SW 1271 (cell line): ENCODE results near the gene PLAC1.

ENCODE experiments used
- DNase-seq, 2 experiments: peaks; one replicate each; lab custom pipeline; 2025; lab: John Stamatoyannopoulos, UW

PLAC1 gene

DNA sequence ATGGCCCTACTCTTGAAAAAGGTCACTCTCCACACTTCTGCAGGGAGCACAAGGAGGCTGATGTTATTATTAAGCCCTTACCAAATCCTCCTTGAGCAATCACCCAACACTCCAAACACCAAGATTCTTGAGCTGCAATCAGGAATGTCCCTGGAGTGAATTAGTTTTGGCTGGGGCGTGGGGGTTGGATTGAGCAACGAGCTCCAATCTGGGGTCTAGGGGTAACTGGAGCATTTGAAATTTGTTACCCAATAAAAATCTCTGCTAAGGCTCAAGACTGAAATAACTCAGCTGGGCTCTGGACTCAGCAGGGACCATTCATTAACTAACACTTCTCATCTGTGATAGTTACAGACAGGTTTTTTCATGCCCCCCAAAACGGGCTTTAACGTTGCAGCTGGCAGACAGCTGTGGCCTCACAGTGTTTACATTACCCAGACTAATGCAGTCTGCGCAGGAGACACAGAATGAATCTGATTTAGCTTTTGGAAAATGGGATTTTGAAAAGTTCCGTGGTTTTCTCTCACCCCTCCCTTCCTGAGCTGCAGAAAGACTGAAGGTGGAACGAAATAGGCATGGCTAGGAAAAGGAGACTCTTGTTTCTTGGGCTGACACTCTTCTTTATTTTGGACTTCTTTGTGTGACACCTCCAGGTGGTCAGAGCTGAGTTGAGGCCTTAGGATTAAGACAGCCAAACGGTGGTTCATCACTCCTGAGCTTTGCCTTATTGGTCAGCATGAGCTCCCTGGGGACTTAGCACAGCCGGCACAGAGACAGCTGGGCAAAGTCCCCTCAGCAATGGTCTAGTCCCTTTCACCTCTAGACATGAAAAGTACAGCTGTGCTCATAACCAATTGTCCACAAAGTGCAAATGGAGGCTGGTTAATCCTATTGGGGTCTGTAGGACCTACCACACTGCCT, 26.6 kb downstream of the PLAC1 start:
- no peak for DNase-seq

DNA sequence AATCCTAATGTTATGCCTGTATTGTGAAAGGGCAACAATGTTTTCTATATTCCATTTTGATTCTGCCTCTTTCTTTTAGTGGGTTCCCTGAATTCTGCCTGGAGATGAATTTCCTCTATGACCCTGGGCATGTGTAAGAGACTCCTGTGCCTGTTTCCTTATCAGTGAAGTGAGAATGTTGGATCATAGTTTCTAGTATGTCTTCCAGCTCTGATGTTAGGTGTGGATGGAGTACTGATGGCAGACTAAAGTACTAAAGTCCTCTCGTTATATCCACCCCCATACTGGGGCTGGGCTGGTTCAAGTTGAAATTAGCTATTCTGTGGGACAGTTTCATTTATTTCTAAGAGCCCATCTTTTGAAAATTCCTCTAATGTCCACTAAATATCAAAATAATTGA, 29.6 kb downstream of the PLAC1 start:
- DNase-seq, result no peak

DNA sequence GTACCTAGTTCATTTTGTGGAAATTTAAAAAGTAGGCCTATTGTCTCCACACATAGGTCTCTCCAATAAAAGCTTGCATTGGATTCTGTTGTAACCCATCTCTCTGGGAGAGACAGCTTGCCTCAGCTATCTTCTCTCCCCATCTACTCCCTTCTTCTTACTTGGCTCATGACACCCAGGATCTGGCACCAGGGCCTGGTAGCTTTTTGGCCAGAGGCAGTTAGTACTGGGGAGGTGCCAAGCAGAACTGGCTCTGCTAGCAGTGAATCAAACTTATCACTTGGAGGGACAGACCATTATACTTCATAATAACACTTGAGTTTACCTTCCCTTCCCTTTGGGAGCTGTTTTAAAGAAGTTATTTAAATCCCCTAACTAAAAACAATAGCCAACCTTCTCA, 31.8 kb downstream of the PLAC1 start:
- no peak for DNase-seq

DNA sequence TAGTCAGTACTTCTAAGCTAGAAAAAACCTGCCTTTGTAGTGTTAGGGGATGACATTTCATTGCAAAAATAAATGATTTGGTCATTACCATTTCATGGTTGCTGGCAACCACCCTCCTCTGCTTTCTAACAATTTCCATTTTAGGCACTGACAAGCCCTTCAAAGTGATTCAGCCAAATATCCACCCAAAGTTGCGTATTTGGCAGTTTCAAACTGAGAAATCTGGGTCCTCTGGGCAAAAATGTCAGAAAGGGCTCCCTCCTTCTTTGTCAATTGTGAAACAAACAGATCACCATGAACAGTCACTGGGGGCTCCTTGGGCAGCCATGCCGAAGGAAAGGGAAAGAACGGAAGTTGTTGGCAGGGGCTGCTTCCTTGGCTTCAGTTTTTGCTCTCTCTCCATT, 33.0 kb downstream of the PLAC1 start:
- no peak for DNase-seq

DNA sequence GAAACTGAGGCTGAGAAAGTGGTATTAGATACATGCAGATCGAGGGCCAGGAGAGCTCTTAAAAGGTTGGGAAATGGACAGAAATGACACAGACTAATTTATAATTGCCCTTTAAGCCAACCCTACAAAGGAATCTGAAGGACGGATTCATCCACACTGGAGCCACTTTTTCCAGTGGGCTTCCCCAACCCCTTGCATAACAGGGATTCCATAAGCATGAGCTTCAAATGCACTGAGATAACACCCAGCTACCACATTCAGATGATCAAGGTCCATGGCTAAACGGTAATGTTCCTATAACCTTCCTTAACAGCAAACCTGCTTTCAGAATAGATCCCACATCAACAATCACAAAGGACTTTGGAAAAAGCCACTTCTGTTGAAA, 34.2 kb downstream of the PLAC1 start:
- DNase-seq, result no peak

DNA sequence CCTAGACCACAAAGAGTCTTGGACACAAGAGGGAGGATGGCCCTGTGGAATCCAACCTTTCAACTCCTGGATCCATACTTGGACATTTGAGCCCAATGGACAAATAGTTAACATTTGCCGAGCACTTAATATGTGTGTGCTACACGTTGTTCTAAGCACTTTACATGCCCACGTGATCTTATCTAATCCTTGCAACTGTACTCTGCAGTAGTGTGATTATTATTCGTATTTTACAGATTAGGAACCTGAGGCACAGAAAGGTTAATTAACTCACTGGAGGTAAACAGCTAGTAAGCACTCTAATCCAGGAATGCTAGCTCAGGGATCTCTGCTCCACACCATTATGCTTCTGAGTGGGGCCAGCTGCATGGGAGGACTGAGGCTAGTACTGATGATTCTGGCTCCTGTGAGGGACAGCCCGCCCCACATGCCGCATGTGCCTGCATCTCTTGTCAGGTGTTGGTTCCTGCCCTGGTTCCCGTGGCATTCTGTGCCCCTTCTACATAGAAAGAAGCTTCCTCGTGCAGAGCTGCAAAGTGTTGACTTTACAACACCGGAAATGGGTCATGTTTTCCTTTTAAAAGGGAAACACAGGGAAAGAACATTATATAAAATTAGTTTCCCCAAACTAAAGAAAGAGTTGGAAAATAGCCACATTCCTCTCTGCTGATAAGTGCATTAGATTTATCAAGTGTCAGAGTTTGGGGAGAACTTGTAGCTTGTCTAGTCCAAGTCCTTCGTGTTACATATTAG, 34.8 kb downstream of the PLAC1 start:
- DNase-seq, result no peak

DNA sequence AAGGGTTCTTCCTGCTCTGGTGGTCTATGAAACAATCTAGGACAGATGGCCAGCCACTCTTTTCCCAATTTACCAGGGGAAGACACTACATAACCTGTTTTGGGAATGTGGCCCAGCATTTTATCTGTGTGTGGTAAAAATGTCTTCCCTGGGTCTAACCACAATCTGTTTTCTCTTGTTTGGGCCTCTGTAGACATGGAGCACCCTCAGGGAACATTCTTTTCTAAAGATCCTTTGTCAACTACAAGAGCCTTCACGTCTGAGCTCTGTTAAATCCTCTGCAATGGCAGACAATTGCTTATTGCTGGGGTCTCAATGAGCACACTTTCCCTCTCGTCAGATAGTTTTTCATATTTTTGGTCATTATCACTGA, 35.5 kb downstream of the PLAC1 start:
- no peak for DNase-seq

DNA sequence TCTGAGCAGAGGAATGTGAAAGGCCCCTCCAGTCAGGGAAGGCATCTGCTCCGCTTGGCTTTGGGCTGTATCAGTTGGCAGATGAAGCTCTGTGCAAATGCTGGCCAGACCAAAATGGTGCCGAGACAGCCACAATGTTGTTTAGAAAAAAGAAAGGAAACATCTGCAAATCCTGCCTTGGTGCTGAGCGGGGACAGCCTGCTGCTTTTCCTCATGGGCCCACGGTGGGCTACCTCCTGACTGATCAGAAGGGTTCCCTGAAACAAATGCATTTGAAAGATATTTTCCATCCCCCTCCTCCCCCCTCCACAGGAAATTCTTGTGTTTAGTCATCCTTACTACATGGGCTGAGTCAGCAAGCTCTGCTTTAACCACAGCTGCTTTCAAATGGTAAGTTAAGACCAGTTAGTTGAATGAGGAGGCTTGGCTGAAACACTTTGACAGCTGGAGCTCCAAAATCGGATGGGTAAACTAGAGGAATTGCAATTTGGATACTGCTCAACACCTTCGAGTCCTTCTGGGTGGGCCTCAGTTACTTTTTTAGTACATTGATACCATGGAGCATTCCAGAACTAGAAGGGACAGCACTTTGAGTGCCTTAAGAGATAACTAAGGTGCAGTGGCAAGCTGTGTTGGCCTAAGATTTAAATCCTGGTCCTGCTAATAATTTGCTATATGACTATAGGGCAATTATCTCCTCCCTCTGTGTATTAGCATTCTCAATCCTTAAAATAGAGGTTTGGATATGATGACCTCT, 36.0 kb downstream of the PLAC1 start:
- DNase-seq, result peak; percentile 13 to 79

DNA sequence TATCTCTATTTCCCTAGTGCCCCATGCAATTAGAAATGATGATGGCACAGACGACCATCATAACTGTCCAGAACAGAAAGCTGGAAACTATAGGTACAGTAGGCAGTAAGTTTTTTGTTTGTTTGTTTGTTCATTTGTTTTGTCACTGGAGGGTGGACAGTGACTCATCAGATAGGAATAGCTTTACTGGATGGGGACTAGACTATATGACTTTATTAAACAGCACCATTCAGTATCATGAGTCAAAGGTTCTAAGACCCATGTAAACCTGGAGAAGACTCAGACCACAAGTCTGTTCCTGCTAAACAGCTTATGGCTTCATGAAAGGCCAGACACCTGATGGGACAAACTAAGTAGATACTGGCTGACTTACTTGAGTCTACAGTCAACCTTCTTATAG, 38.4 kb downstream of the PLAC1 start:
- DNase-seq, result peak in 1 of 2 experiments; percentile 1

DNA sequence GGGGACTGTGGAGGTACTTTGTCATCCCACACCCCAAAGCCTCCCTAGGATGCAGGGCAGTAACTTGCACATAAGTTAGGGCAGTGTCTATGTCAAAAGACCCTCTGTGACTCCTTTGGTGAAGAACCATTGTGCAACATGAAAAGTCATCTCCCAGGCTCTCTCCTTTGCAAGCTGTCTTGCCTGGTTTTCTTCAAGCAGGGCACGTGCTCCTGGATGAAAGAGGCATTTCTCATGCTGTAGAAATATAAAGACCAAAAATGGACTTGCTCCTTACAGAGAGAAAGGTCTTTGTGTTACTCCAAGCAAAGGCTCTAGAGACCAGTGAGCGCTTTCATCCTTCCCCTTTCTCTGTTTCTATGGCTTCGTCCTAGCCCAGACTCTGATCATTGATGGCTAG, 44.9 kb downstream of the PLAC1 start:
- DNase-seq, result no peak

DNA sequence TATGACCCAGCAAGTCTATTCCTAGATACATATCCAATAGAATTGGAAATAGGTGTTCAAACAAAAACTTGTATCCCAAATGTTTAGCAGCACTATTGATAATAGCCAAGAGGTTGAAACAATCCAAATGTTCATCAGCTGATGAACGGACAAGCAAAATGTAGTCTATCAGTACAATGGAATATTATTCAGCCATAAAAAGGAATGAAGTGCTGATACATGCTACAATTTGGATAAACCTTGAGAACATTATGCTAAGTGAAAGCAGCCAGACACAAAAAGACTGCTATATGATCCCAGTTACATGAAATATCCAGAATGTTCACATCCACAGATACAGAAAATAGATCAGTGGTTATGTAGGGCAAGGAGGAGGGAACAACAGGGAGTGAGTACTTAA, 50.1 kb downstream of the PLAC1 start:
- no peak for DNase-seq

DNA sequence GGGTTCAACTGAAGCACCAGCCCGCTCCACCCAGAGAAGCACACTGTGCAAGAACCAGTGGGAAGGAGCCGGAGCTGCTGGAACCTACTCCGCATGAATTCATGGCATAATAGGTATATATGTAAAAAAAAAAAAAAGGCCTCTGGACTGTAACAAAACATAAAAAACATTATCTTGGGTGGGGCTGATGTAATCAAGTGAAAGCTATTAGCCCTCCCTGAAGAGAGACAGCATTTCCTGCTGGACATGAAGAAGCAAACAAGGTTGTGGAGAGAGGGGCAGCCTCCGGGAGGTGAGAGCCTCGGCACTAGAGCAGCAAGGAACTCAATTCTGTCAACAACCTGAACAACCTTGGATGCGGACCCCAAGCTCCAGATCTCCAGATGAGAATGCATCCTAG, 50.7 kb downstream of the PLAC1 start:
- no peak for DNase-seq

DNA sequence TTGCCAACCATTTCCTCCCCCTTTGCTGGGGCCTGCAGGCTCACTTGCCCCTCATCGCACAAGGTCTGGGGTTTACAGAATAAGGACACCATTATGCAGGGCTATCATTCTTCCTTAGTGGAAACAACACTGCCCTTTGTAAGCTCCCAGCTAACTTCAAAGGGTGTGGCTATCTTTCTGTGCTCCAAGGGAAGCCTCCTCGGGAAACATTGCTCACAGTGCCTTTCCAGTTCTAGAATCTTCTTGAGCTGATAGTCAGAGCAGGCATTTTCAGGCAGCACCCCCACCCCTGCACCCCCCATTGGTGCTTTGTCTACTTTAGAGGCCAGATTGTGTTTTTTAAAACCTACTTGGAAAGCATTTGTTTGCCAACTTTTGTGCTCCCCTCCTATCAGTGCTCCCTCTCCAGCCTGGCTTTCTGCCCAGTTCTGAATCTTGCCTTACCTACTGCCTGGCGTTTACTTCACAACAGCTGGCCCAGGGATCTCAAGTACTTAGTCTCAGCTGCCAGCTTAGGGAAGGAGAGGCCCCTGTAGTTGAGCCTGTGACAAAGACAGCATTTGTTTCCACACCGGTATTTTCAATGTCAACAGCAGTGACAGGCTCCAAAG, 53.5 kb downstream of the PLAC1 start:
- no peak for DNase-seq

DNA sequence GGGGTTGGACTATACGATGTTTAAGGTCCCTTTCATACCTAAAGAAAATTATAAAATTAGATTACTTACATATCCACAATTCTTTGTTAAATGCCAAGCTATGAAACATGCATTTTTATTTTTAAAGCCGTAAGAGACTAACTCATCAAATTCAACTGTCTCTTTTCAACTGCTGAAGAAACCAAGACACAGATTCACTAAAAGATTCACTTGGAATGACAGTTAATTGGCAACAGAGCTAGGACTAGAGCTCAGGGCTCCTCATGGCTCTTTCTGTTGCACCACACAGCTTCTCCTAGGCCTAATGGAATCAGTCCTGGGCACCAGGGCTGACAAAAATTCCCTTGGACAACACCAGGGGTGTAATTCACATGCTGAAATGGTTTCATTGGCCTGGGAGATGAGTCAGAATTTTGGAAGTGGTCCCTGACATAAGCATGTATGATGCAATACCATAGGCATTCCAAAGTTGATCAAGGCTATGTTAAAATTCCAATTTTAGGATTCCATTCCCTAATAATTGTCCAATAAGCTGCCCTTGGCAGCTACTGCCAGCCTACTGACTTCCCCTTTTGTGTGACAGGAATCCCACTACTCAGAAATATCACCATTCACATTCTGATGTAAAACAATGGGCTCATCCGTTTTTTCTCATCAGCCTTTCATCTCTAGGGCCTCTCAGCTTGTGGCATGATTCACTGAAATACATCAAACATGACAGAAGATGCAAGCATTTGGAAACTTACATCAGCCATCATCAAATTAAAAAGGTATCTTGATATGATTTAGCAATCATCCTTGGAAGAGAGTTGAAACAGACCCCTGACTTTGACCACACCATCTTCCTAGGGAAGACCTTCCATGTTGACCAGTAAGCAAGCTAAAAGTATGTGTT, 54.2 kb downstream of the PLAC1 start:
- DNase-seq, result peak in 1 of 2 experiments; percentile 45

DNA sequence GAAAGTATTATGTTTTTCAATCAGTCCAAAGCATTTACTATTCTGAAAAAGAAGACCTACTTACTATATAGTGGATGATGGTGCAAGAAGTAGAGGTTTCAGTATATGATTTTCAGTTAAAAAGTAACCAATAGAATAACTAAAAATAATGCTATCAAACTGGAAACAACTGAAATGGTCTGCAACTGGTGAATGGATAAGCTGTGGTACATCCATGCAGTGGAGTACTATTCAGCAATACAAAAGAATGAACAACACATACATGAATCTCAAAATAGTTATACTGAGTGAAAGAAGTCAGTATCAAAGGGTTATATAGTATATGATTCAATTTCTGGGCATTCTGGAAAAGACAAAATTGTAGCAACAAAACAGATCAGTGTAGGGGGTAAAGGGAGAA, 55.9 kb downstream of the PLAC1 start:
- no peak for DNase-seq

DNA sequence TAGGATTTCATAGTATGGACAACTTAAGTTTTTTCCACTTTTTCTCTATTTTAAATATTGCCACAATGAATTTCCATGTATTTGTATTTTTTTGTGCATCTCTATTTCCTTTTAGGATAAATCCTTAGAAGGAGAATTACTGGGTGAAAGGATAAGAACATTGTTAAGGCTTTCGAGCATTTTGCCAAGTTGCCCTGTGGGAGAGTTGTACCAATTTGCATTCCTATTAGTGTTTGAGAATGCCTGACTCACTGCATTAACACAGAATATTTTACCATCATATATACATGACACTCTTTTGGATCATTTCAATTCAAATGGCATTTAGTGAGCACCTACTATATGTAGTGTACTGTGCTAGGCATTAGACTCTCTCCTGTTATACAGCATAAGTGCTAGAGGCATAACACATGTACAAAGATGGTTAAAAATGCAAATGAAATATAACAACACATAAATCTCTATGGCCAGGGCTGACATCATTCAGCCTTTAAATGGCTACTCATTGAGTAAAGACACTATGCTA, 57.0 kb downstream of the PLAC1 start:
- DNase-seq, result no peak

DNA sequence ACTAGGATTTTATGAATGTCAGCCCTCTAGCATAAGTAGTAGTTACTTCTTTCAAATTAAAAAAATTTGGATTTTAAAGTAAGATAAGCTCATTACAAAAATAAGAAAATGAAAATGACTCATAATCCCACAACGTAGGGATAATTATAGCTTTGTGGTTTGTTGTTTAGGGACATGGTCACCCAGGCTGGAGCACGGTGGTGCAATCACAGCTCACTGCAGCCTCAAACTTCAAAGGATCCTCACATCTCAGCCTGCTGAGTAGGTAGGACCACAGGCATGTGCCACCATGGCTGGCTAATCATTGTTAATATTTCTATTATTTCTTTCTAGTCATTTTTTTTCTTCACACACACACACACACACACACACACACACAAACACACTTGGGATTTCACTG, 57.6 kb downstream of the PLAC1 start:
- no peak for DNase-seq

DNA sequence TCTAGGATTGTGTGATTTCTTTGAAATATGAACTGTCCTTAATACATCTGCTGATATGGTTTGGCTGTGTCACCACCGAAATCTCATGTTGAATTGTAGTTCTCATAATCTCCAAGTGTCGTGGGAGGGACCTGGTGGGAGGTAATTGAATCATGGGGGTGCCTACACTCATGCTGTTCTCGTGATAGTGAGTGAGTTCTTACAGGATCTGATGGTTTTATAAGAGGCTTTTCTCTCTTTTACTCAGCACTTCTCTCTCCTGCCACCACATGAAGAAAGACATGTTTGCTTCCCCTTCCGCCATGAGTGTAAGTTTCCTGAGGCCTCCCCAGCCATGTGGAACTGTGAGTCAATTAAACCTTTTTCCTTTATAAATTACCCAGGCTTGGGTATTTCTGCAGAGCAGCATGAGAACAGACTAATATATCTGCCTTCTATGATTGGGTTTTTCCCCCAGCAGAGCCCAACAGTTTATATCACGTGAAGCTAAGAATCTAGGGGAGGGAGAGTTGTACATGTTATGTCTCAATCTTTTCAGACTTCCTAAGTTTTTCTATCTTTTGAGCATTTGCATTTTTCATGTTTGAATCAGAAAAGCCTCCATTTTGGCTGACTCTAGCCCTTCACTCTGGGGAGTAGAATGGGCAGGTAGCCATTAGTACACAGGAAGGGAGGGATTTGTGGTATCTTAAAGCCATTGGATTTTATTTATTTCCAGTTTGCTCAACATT, 58.9 kb downstream of the PLAC1 start:
- no peak for DNase-seq

DNA sequence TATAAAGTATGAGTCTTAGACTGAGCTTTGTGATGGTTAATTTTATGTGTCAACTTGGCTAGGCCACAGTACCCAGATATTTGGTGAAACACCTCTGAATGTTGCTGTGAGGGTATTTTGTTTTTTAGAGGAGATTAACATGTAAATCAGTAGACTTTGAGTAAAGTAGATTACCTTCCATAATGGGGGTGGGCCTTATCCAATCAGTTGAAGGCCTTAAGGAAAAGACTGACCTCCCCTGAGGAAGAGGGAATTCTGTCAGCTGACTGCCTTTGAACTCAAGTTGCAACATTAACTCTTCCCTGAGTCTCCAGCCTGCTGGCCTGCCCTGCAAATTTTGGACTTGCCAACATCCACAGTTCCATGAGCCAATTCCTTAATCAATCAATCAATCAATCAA, 66.0 kb downstream of the PLAC1 start:
- DNase-seq, result no peak

DNA sequence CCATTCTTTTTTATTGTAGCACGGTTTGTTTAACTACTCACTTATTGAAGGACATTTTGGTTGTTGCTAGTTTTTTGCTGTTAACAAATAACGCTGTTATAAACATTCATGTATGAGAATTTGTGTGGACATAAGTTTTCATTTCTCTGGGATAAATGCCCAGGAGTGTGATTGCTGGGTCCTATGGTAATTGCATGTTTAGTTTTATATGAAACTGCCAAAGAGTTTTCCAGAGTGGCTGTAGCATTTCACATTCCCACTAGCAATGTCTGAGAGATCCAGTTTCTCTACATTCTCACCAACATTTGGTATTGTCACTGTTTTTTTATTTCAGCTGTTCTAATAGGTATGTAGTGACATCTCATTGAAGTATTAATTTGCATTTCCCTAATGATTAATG, 66.8 kb downstream of the PLAC1 start:
- no peak for DNase-seq
